Central memory CD4-positive, alpha-beta T cell (primary cell): Measurements from ENCODE around the gene INAFM2.
A peak's percentile ranks its signal among the peaks of the same experiment; 100 is the strongest.

Source experiments
- DNase-seq: peaks from one replicate; pipeline ENCODE4 v3.0.0; 2022

The INAFM2 gene

DNA sequence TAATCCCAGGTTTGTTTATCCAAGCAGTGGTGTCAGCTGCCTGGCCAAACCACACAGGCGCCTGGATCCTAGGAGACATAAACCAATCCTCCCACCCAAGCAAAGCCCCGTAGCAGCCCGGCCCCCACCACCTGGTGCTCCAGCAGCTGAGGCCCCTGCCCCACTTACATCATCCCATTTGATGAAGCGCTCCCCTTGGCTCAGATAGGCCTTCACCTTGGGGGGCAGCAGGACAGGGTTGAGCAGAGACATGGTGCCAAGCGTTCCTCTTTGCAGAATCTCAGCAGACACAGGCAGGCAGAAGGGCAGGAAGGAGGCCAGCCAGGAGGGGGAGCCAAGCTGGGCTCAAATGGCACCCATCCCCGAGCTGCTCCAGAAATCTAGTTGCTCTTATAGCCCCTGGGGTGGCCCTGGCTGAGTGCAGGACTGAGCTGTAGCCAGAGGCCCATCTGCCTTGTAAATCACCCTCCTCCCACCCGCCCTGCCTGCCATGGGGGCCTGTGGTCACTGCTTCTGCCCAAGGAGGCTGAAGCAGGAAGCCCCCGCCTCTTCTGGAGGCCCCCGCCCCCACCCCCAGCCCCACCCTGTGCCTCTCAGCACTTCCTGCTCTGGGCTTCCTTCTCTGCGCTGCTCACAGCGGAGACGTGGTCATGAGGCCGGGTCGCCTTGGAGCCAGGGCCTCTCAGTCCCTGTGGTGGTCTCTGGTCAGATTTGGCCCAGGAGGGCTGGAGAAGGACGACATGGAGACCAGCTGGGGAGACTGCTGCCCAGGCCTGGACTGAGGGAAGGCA is 15.9 kb upstream of the INAFM2 start, which contains the start of gene PLCB2:
Gene PLCB2, minus strand, starts transcription at position 515 of the 791 bp plus-strand sequence. Its CDS starts 263 bp downstream, at position 252.
- DNase-seq = peak; percentile 75

DNA sequence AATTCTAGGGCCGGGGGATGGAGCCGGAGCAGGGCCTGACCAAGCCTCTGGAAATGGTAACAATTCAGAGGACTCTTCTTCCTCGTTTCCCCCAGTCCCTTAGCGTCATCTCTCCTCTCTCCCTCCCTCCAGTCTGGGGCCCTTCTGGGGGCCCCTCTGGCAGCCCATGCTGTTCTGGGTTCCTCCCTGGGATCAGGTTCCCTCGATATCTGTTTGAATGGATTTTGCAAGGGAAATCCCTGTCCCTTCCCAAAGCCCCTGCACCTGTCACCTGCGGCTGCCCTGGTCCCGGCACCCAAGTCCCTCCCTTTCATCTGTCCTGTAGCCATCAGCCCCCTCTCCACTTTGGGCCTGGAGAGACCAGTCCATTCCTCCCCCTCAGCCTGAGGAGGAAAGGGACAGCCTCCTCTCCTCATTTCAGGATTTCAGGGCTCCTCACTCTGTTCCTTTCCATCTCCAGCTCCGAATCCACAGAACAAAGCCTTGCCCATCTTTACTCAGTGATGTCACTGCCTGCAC is 14.1 kb upstream of the INAFM2 start:
- DNase-seq = no peak

GRCh38 chr15:40310001-40310959 is 13.2 kb upstream of the INAFM2 start:
- peak; percentile 45 for DNase-seq

DNA sequence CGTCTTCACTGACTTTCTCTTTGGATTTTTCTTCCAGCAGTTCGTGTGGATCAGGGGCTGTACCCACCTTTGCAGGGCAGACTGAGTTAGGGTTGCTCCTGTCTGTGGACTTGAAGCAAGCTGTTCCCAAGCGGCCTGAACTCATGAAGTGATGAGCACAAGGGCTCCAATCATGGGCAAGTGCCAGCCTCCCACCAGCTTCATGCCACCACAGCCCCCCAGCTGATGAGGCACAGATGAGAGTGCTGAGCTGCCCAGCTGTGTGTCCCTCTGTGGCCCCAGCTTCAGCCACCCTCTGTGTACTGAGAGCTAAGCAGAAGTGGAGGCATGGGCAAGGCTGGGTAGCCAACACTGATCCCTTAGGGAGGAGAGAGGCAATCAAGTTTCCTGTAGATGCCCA is 12.5 kb upstream of the INAFM2 start:
- DNase-seq = no peak

DNA sequence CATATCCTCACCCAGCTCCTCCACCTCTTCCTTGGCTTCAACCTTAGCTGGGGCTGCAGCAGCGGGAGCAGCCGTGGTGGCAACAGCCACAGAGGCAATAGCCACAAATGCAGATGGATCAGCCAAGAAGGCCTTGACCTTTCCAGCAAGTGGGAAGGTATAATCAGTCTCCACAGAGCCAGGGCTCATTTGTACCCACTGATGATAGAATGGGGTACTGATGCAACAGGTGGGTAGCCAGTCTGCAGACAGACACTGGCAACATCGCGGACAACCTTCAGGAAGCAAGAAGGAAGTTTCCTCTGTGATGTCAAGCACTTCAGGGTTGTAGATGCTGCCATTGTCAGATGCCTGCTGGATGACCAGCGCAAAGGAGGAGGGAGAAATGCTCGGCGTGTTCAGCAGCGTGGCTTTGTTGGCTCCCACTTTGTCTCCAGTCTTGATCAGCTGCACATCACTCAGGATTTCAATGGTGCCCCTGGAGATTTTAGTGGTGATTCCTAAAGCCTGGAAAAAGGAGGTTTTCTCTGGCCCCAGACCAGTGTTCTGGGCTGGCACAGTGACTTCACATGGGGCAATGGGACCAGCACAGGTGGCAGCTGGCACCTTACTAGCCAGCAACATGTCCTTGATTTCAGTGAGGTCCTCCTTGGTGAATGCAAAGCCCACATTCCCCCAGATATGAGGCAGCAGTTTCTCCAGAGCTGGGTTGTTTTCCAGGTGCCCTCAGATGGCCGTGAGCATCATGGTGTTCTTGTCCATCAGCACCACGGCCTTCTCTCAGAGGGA is 10.9 kb upstream of the INAFM2 start:
- no peak for DNase-seq

GRCh38 chr15:40313531-40314398 is 9.7 kb upstream of the INAFM2 start:
- no peak for DNase-seq

DNA sequence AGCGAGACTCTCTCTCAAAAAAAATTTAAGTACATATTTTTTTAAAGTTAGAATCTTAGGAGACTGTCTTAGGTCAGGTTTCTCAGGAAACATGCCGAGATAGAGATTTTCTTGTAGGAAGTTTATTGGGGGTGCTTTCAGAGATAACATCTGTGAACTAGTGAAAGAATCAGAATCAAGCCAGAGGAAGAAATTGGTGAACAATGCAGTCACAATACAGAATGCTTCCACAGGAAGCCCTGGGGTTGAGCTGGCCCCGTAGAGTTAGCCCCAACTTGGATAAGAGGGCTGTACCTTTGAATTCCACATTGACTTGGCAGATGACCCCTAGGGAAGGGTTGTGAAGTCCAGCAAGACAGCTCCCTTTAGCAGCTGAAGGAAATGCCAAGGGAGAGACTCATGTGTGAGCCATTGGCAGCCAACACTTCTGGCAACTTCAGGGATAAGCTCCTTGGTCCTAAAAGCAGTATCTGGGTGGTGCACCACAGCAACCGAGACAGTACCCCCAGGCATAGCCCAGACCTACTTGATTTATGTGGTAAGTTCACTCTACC is 8.7 kb upstream of the INAFM2 start:
- DNase-seq = no peak

DNA sequence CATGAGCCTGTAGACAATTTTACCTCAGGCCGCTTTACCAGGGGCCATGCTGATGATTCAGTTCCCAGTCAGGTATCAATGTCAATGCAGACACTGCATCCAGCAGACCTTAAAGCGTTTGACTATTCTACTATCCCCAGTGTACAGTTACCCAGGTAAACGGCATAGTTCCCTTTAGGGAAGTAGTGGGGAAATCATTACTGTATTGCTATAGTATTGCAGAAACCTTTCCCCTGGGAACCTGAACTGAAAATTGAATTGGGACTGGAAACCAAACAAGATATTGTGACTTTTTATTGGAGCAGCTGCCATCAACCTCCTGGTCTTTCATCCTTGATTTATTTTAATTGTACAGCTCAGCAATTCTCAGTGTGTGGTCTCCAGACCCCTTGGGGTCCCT is 6.6 kb upstream of the INAFM2 start:
- no peak for DNase-seq

DNA sequence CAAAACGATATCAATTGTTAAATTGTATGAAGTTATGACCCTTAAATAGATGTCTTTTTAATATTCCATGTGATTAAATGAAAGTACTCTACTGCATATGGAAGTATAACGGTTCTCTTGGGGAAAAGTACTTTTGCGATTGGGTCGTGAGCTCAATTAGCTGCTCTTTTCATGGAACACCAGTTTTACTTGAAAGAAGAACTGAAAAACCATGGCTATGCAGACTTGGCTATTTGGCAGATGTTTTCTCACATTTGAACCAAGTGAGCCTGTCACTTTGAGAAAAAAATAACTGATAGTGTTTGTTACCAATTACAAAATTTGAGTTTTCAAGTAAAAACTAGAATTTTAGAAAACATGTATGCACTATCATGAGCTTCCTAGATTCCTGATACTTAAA is 5.9 kb upstream of the INAFM2 start:
- no peak for DNase-seq

DNA sequence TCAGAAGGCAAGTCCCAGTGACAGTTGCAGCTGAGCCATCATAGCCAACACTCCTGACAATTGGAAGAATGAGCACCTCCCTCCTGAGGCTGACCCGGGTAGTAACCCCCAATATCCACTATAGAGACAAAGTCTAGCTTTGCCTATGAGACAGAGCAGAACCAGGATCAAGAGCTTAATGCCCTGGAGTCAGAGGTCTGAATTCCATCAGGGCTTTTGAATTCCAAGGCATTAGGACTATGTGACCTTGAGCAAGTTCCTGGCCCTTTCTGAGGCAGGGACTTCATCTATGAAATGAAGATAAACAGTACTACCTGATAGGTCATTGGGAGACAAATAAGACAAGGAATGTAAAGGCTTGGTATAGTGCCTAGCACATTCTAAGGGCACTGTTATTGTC is 3.1 kb upstream of the INAFM2 start:
- no peak for DNase-seq

DNA sequence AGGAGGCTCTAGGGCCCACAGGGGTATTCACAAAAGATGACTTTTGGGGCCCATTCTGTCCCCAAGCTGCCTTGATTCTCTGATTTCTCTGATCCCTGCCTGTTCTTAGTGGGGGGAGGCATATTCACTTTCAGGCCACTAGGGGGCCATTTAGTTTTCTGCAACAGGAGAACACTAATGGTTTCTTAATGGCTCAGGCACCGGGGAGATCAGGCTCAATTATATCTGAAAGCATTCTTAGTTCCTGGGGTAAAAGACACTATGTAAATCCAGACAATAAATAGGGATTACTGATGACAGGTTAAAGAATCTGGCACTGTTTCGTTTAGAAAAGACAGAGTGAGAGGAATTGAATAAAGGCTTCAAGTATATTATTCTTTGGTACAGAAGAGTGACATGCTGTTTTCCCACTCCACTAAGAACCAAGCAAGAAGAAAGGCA is 2.5 kb upstream of the INAFM2 start:
- DNase-seq = peak; percentile 62

GRCh38 chr15:40322531-40323238 is 807 bp upstream of the INAFM2 start:
- DNase-seq = no peak

DNA sequence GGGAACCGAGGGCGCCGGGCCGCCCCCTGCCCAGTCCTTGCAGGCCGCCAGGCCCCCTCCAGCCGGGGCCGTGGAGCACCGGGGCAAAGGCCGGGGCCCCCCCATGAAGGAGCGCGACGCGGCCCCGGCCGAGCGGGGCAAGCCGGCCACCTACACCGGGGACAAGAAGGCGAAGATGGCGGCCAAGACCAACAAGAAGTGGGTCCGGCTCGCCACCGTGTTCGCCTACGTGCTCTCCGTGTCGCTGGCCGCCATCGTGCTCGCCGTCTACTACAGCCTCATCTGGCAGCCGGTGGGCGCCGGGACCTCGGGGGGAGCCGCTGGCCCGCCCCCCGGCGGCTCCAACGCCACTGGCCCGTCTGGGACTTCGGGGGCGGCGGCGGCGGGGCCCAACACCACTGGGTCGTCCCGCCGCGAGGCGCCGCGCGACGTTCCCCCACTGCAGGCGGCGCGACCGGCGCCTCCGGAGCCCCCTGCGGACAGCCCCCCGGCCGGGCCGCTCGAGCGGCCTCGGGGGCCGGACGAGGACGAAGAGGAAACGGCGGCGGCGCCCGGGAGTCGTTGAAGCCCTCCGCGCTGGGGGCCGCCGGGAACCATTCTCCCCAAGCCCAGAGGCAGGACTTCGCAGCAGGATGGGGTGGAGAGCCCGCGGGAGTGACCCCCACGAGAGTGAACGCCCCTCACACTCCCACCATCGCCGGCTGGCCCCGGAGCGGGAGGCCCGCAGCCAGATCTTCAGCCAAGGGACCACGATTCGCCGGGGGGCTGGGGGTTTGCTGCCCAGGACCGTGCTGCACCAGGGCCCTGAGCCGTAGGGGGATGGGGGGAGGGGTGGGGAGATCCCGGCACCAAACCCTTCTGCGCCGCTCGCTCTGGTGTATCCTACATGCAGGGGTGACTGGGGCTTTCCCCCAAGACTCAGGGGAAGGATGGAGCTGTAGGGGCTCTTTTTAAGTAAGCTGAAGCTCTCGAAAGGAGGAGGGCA is 753 bp downstream of the INAFM2 start:
- DNase-seq = no peak

GRCh38 chr15:40325188-40325587 is 1.7 kb downstream of the INAFM2 start:
- DNase-seq = no peak

DNA sequence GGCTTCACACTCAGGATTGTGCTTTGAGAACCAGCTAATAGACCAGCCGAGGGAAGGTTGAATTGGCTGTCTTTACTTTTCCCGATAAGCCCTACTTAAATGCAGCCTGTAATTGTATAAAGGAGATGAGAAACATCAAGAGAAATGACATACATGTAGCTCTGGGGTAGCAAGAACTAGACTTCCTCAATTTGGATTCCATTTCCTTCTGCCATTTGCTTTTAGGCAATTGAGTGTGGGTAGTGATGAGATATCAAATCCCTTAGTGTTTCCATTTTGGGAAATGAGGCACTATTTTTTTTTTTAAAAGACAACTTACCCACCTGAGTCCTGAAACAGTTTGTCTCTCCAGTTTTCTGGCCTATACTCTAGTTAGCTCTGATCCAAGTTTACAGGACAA is 2.2 kb downstream of the INAFM2 start:
- DNase-seq = no peak

DNA sequence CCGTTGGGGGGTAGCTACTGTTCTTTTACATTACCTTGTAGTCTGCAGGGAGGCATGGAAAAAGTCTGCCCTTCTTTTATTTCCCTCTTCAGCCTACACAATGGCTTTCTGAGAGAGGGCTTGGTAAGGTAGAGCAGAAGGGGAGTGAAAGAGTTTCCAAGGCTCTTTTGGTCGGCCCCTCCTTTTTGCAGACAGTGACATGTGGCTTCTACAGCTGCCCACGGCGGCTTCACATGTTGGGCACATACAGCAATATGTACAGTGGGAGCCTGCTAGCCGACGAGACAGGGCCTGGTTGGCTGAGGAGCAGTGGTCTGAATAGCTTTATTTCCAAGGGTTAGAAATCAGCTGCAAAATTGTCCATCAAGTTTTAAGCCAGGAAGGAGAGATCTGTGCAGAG is 4.0 kb downstream of the INAFM2 start:
- DNase-seq = no peak

GRCh38 chr15:40328176-40328575 is 4.7 kb downstream of the INAFM2 start:
- DNase-seq = no peak

GRCh38 chr15:40328751-40329150 is 5.3 kb downstream of the INAFM2 start:
- no peak for DNase-seq

DNA sequence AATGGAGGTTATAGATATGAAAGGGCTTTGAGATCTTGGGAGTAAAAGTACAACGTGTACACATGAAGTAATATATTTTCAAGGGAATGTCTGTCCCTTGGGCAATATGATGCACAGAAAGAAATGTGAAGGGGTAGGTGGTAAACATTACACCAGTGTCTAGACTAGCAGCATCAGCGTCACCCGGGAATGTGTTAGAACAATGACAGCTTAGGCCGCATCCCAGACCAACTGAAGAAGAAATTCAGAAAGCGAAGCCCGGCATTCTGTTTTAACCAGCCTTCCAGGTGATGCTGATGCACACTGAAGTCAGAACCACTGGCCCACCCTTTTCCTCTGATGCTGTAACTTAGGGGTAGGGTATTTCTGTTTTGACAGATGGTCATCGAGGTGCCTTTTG is 6.3 kb downstream of the INAFM2 start:
- no peak for DNase-seq
